HepG2 (cell line): Measurements from ENCODE around the gene SPRED2. TPM values are rescaled to one million over a fixed set of nuclear protein-coding genes. Genes with fewer than 3 reads are reported as not detected.

Source experiments
- ATAC-seq: fragments of 200-7000 bp; cut with Tn5 transposase; 3 replicates; pipeline ENCODE4 v1.9.1; 2020; ENCODE audit warnings: mild to moderate bottlenecking, moderate library complexity
- BruUV-seq: library from RNA; stranded (reverse); fragments of 400-500 nt; replicated peaks from 2 replicates; lab custom pipeline; 2021; lab: Mats Ljungman, UMichigan
- CTCF ChIA-PET: fragments of 300-600 bp; formaldehyde crosslinking; extraction: SDS; loops from one replicate; lab custom pipeline; 2021; ENCODE audit warnings: low total read pairs, inconsistent platforms, low intra/inter-chr PET ratio; lab: Yijun Ruan, JAX
- POLR2A ChIA-PET: fragments of 350-600 bp; sonication (Branson Sonifier 250); formaldehyde crosslinking; loops from one replicate; lab custom pipeline; 2020; ENCODE audit warnings: antibody characterized with exemption, inconsistent platforms; lab: Yijun Ruan, JAX
- DNase-seq: peaks from one replicate; pipeline ENCODE4 v3.0.0-alpha.2; 2015; ENCODE audit warnings: low spot score
- FAIRE-seq: peaks from 3 replicates; lab custom pipeline; 2011; peaks lifted over from hg19 to GRCh38; lab: Jason Lieb, UNC
- H2AFZ ChIP-seq: one replicate; pipeline ENCODE4 v1.6.1; 2011; ENCODE audit warnings: low read length, inconsistent platforms
- H3K27ac ChIP-seq: fragments of 300-600 bp; 3 replicates; pipeline ENCODE4 v1.8.0; 2011; ENCODE audit warnings: mixed run types, mild to moderate bottlenecking, mixed read lengths, low read length, inconsistent platforms; ENCODE audit not compliant: insufficient read depth; ENCODE audit errors: extremely low read length
- H3K27me3 ChIP-seq, 2 experiments: fragments of 200-600 bp in 1 of 2; 2 replicates in 1 of 2; 3 replicates in 1 of 2; pipeline versions ENCODE4 v1.6.0 to v1.8.0; 2011; ENCODE audit warnings: low read length in 2 of 2, mild to moderate bottlenecking in 2 of 2, moderate library complexity in 2 of 2, inconsistent platforms in 1 of 2; ENCODE audit not compliant: insufficient read depth in 2 of 2, control insufficient read depth in 1 of 2
- H3K36me3 ChIP-seq, 2 experiments: fragments of 200-600 bp in 1 of 2; replicated peaks in 1 of 2; 2 replicates in 1 of 2; 3 replicates in 1 of 2; pipeline versions ENCODE4 v1.5.1 to v1.8.0; 2011; ENCODE audit warnings: low read length in 2 of 2, inconsistent platforms in 1 of 2; ENCODE audit not compliant: insufficient read depth in 2 of 2, control insufficient read depth in 1 of 2
- H3K4me1 ChIP-seq: 2 replicates; pipeline ENCODE4 v1.5.1; 2012; ENCODE audit warnings: low read length, inconsistent platforms; ENCODE audit not compliant: insufficient read depth
- H3K4me2 ChIP-seq: 2 replicates; pipeline ENCODE4 v1.6.0; 2011; ENCODE audit warnings: low read depth, low read length, inconsistent platforms
- H3K4me3 ChIP-seq, 3 experiments: fragments of 200-600 bp in 1 of 3; sonication (generic), shearing (Covaris generic) in 1 of 3; replicated peaks in 1 of 3; 2 replicates each; pipeline ENCODE4 v1.5.1; 2011 to 2016; ENCODE audit warnings: low read length in 3 of 3, inconsistent platforms in 2 of 3, low read depth in 2 of 3, mild to moderate bottlenecking in 2 of 3, control low read depth in 1 of 3, mixed read lengths in 1 of 3; ENCODE audit not compliant: insufficient read depth in 1 of 3
- H3K79me2 ChIP-seq: one replicate; pipeline ENCODE4 v1.6.1; 2011; ENCODE audit warnings: low read length, inconsistent platforms; ENCODE audit not compliant: insufficient read depth
- H3K9ac ChIP-seq: 2 replicates; pipeline ENCODE4 v1.6.0; 2011; ENCODE audit warnings: mild to moderate bottlenecking, low read depth, low read length, inconsistent platforms; ENCODE audit not compliant: insufficient read depth
- H3K9me3 ChIP-seq: 2 replicates; pipeline ENCODE4 v1.5.1; 2012; ENCODE audit warnings: mild to moderate bottlenecking, low read length
- H4K20me1 ChIP-seq: 2 replicates; pipeline ENCODE4 v1.6.0; 2011; ENCODE audit warnings: inconsistent platforms, mild to moderate bottlenecking, low read length, moderate library complexity; ENCODE audit not compliant: insufficient read depth
- FOXA1 ChIP-seq, 2 experiments: fragments of 450-650 bp in 1 of 2; sonication (generic) in 1 of 2; formaldehyde crosslinking in 1 of 2; IDR thresholded peaks; 2 replicates each; pipeline versions ENCODE4 v1.4.0 to v1.6.1; 2016 to 2020; ENCODE audit warnings: missing genetic modification reagents in 1 of 2
- FOXA3 ChIP-seq: IDR thresholded peaks from 2 replicates; pipeline ENCODE4 v1.6.1; 2016; ENCODE audit warnings: missing genetic modification reagents, missing compliant biosample characterization
- FOXO1 ChIP-seq: sonication (generic); formaldehyde crosslinking; IDR thresholded peaks from 2 replicates; pipeline ENCODE4 v1.4.0; 2020; ENCODE audit warnings: missing genetic modification reagents
- GPN1 ChIP-seq: sonication (generic); formaldehyde crosslinking; IDR thresholded peaks from 2 replicates; pipeline ENCODE4 v1.5.1; 2020; ENCODE audit warnings: missing genetic modification reagents, borderline replicate concordance
- HMG20A ChIP-seq: IDR thresholded peaks from 2 replicates; pipeline ENCODE4 v1.6.1; 2016; ENCODE audit warnings: borderline replicate concordance
- HNF4A ChIP-seq: sonication (generic); formaldehyde crosslinking; IDR thresholded peaks from 2 replicates; pipeline ENCODE4 v1.4.0; 2020; ENCODE audit warnings: missing genetic modification reagents
- NCOA2 ChIP-seq: sonication (generic); formaldehyde crosslinking; IDR thresholded peaks from 2 replicates; pipeline ENCODE4 v1.8.0; 2022; ENCODE audit warnings: inconsistent platforms
- POGZ ChIP-seq: sonication (generic); formaldehyde crosslinking; IDR thresholded peaks from 2 replicates; pipeline ENCODE4 v1.4.0; 2020; ENCODE audit warnings: mild to moderate bottlenecking, missing genetic modification reagents
- TBX2 ChIP-seq: sonication (generic); formaldehyde crosslinking; IDR thresholded peaks from 2 replicates; pipeline ENCODE4 v1.5.0; 2020; ENCODE audit warnings: missing genetic modification reagents, mild to moderate bottlenecking, borderline replicate concordance
- TBX3 ChIP-seq: fragments of 450-650 bp; IDR thresholded peaks from 2 replicates; pipeline ENCODE4 v1.6.1; 2017; ENCODE audit warnings: antibody characterized with exemption, mild to moderate bottlenecking, inconsistent platforms, borderline replicate concordance
- ZNF7 ChIP-seq: IDR thresholded peaks from 2 replicates; pipeline ENCODE4 v1.6.1; 2016; ENCODE audit warnings: missing biosample characterization, missing genetic modification reagents
- ZSCAN29 ChIP-seq: sonication (generic); formaldehyde crosslinking; conservative IDR thresholded peaks from 2 replicates; pipeline ENCODE4 v1.4.0; 2020; ENCODE audit warnings: mild to moderate bottlenecking, missing genetic modification reagents
- WGBS: methylation state at CpG from one replicate; pipeline ENCODE4 v1.1.6; 2017; ENCODE audit warnings: low lambda C conversion rate; 5-methylcytosine and 5-hydroxymethylcytosine counted together
- in situ Hi-C: cut with HindIII; loops from 2 replicates; pipeline ENCODE4 v1.10.0; 2017; ENCODE audit warnings: low pct_unique_long_range_greater_than_20kb; ENCODE audit not compliant: extremely low pct_ligation_motif_present
- intact Hi-C: fragments of 100-400 bp; cut with micrococcal nuclease; formaldehyde crosslinking; loops from one replicate; pipeline ENCODE4 v1.10.0; 2022; ENCODE audit not compliant: unreplicated experiment
- polyA plus RNA-seq, 8 experiments: library from polyadenylated mRNA; depleted of rRNA in 3 of 8; stranded (reverse) in 7 of 8; unstranded in 1 of 8; fragments of >200 nt; fragmentation: Illumina TruSeq in 4 of 8; extraction: Trizol in 4 of 8; gene quantifications; 2 replicates each; pipeline versions ENCODE4 v1.2.1 to v1.2.3, GENCODE V29; 2011 to 2016; ENCODE audit warnings: low read depth in 4 of 8, missing spikeins in 1 of 8, mixed read lengths in 1 of 8; ENCODE audit not compliant: insufficient read depth in 1 of 8
- total RNA-seq, 5 experiments: library from RNA; depleted of rRNA; stranded (reverse); fragments of >200 nt; fragmentation: Illumina TruSeq; extraction: Trizol; gene quantifications; 2 replicates each; pipeline ENCODE4 v1.2.3, GENCODE V29; 2016; ENCODE audit warnings: low read depth in 1 of 5
- TF ChIP-seq, protein P1 (sequence below): sonication (generic); formaldehyde crosslinking; IDR thresholded peaks from 2 replicates; pipeline ENCODE4 v1.8.0; 2022; ENCODE audit warnings: missing genetic modification reagents, low read depth, mild to moderate bottlenecking, borderline replicate concordance
- TF ChIP-seq, protein P2 (sequence below): sonication (generic); formaldehyde crosslinking; conservative IDR thresholded peaks from 2 replicates; pipeline ENCODE4 v1.4.0; 2020; ENCODE audit warnings: mild to moderate bottlenecking, missing genetic modification reagents, moderate library complexity

SPRED2 gene
- total and polyA plus RNA-seq, 2 of the 13 experiments (the other 11 are each of a cell fraction or from before 2014, with no cell fraction given), result 13.0 to 37.0 TPM

DNA sequence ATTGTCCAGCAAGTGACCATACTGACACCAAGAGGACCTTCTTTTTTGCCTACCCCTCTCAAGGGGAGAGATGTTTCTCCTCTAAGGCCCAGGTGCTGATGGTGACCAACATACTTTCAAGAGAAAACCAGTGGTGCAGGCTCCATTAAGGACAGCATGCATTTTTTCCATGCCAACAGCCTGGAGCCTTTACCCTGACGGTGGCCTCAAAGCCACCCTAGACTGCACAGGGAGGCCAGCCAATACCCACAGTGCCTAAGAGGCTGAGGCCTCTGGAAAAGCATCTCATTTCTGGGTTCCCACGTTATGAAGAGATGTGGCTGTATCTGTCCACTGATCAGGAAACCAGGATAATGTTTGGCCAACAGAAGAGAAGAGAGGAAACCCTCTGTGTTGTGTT lies 19.3 kb downstream of the SPRED2 start:
- Histone ChIP-seq H3K27ac (no peak overlapping the region), H4K20me1 (peaks cover 96% of the 10 kb centered on the region), H3K79me2 (peaks cover 97% of the 10 kb centered on the region), H3K9ac (no peak overlapping the region), H3K9me3 (no peaks in the 10 kb centered on the region), H3K4me3 (no peak overlapping the region), H2AFZ (no peak overlapping the region), H3K4me1 (peaks cover 67% of the 10 kb centered on the region), H3K27me3 (no peaks in the 10 kb centered on the region), H3K4me2 (no peak overlapping the region), H3K36me3 (peaks cover 6 to 10% of the 10 kb centered on the region in 2 experiments; a peak in 3 of 5 replicates)
- DNase-seq, result no peak
- intact Hi-C loops (no loop called here), in situ Hi-C loops (no loop called here)
- BruUV-seq, result no TSS peak
- ChIA-PET CTCF (no interaction called here), POLR2A (interaction anchor here (0.7 to 1.3 kb wide), 2 partner anchors 25 to 112 kb away, joined by 3 to 4 read pairs; no protein-coding TSS in a partner anchor)
- ATAC-seq, result no peak
- 87% methylated on average over 2 of the region's 2 CpGs for WGBS
- TF ChIP-seq, protein P1, sequence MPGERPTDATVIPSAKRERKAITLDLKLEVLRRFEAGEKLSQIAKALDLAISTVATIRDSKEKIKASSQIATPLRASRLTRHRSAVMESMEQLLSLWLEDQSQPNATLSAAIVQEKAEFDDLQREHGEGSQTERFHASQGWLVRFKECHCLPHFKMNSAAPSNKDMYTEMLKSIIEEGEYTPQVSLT (CRISPR knock-in tag), result no peak
- TF ChIP-seq TBX2 (CRISPR knock-in tag), result peak; percentile 18; the same call in 1 of the 2 replicates
- FAIRE-seq, result no peak

DNA sequence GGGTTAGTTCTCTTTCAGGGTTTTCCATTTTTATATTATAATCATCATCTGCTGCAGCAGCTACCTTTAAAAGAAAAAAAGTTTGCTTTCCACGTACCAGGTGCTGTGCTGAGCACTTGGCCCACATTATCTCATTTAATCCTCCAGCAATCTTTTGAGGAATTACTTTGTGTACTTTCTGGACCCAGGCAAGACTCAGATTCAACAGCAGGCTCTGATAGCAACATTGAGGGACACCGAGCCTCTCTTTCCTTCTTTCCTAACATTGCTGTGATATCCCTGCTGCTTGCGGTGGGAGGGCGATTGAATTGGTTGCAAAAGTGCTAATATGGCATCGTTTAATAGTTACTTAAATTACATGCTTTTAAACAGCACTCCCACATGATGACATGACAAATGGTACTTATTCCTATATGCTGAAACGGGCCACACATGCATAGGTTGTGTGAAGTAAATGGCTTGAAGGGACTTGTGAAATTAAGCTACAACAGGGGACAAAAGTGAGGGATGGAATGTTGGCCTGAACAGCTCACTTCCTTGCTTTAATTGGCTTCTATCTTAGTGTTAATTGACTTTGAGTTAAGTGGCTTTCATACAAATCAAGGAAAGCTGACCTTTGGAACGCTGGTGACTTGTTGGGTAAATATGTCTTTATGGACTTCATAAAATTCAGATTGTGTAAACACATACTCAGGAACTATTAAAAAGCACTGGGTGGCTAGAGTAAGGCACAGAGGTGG lies 21.2 kb downstream of the SPRED2 start:
- Histone ChIP-seq H4K20me1 (peaks cover 95% of the 10 kb centered on the region), H3K9me3 (no peaks in the 10 kb centered on the region), H3K27ac (peak overlapping the region; percentile 2), H2AFZ (no peak overlapping the region), H3K27me3 (no peaks in the 10 kb centered on the region), H3K4me2 (no peak overlapping the region), H3K9ac (no peak overlapping the region), H3K4me3 (no peak overlapping the region), H3K36me3 (peaks cover 6 to 14% of the 10 kb centered on the region in 2 experiments; a peak in 3 of 5 replicates), H3K79me2 (peaks cover 95% of the 10 kb centered on the region), H3K4me1 (peaks cover 58% of the 10 kb centered on the region)
- DNase-seq (peak; percentile 43), ATAC-seq (peak; percentile 58), FAIRE-seq (no peak)
- WGBS, result 70% methylated on average over 7 of the region's 7 CpGs
- POLR2A ChIA-PET, result interaction anchor here (0.6 to 0.9 kb wide), 3 partner anchors 12 to 113 kb away, joined by 3 read pairs; no protein-coding TSS in a partner anchor
- intact Hi-C loops, result no loop called here
- no TSS peak for BruUV-seq
- in situ Hi-C loops, result no loop called here
- CTCF ChIA-PET, result no interaction called here
- TF ChIP-seq POGZ (CRISPR knock-in tag) (0 out of 2 replicates have a peak, but pooled peaks have one; percentile 34), ZNF7 (CRISPR knock-in tag) (no peak), TBX3 (peak; percentile 79; the same call in 1 of the 2 replicates), GPN1 (CRISPR knock-in tag) (no peak), ZSCAN29 (CRISPR knock-in tag) (no peak), FOXA1 (IDR thresholded peaks at IDR 0.05) (peak; percentile 10; the same call in 1 of the 2 replicates), FOXA1 (CRISPR knock-in tag; IDR thresholded peaks at IDR 0.05) (peak; percentile 32; the same call in 1 of the 2 replicates), HNF4A (CRISPR knock-in tag) (peak; percentile 42), FOXA3 (peak; percentile 64), HMG20A (CRISPR knock-in tag) (peak; percentile 26; the same call in 1 of the 2 replicates), NCOA2 (CRISPR knock-in tag) (no peak), FOXO1 (CRISPR knock-in tag) (no peak)
- TF ChIP-seq, protein P2, sequence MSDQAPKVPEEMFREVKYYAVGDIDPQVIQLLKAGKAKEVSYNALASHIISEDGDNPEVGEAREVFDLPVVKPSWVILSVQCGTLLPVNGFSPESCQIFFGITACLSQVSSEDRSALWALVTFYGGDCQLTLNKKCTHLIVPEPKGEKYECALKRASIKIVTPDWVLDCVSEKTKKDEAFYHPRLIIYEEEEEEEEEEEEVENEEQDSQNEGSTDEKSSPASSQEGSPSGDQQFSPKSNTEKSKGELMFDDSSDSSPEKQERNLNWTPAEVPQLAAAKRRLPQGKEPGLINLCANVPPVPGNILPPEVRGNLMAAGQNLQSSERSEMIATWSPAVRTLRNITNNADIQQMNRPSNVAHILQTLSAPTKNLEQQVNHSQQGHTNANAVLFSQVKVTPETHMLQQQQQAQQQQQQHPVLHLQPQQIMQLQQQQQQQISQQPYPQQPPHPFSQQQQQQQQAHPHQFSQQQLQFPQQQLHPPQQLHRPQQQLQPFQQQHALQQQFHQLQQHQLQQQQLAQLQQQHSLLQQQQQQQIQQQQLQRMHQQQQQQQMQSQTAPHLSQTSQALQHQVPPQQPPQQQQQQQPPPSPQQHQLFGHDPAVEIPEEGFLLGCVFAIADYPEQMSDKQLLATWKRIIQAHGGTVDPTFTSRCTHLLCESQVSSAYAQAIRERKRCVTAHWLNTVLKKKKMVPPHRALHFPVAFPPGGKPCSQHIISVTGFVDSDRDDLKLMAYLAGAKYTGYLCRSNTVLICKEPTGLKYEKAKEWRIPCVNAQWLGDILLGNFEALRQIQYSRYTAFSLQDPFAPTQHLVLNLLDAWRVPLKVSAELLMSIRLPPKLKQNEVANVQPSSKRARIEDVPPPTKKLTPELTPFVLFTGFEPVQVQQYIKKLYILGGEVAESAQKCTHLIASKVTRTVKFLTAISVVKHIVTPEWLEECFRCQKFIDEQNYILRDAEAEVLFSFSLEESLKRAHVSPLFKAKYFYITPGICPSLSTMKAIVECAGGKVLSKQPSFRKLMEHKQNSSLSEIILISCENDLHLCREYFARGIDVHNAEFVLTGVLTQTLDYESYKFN (CRISPR knock-in tag), result peak; percentile 27; the same call in 1 of the 2 replicates
